T-cell (primary cell): ENCODE results near the gene KIFAP3. TPM values are rescaled to one million over a fixed set of nuclear protein-coding genes. Genes with fewer than 3 reads are reported as not detected.
"Not testable (repeated sequence)": the region's sequence is repeated elsewhere in the genome, so short reads cannot be mapped to it uniquely, and the experiment has no call there.

ENCODE experiments used
- ATAC-seq, 4 experiments: fragments of 200-7000 bp in 3 of 4; fragments of 150-1000 bp in 1 of 4; cut with Tn5 transposase; replicated peaks in 1 of 4; 1 replicate in 3 of 4; 2 replicates in 1 of 4; pipeline ENCODE4 v1.10.0; 2021; ENCODE audit warnings: moderate library complexity in 3 of 4, mild to moderate bottlenecking in 2 of 4, moderate number of reproducible peaks in 1 of 4
- CTCF ChIA-PET, 2 donors: fragments of 300-600 bp; sonication (Branson Sonifier 250); formaldehyde crosslinking; loops; one replicate each; lab custom pipeline; 2022; ENCODE audit warnings: antibody characterized with exemption in 2 of 2; lab: Charles Lee
- POLR2A ChIA-PET, 2 donors: fragments of 300-600 bp; sonication (Branson Sonifier 250); formaldehyde crosslinking; loops; one replicate each; lab custom pipeline; 2022; ENCODE audit warnings: antibody characterized with exemption in 2 of 2; lab: Charles Lee
- DNase-seq, 35 experiments: peaks; one replicate each; pipeline versions ENCODE4 v3.0.0 to v3.0.0-alpha.2; 2013 to 2023
- H3K27ac ChIP-seq: one replicate; pipeline ENCODE4 v1.5.1; 2013; ENCODE audit warnings: low read length
- H3K27me3 ChIP-seq, 2 experiments: replicated peaks in 1 of 2; 1 replicate in 1 of 2; 2 replicates in 1 of 2; pipeline versions ENCODE4 v1.6.1 to v1.7.0; 2013; ENCODE audit warnings: low read length in 1 of 2, mixed read lengths in 1 of 2; ENCODE audit not compliant: control insufficient read depth in 2 of 2, insufficient read depth in 2 of 2; ENCODE audit errors: extremely low read depth in 1 of 2
- H3K36me3 ChIP-seq, 2 donors: 1 replicate in 1 of 2; 2 replicates in 1 of 2; pipeline versions ENCODE4 v1.6.1 to v1.7.0; 2013; ENCODE audit warnings: low read length in 1 of 2; ENCODE audit not compliant: control insufficient read depth in 2 of 2, insufficient read depth in 1 of 2; ENCODE audit errors: extremely low read depth in 1 of 2
- H3K4me1 ChIP-seq, 2 experiments: 1 replicate in 1 of 2; 2 replicates in 1 of 2; pipeline versions ENCODE4 v1.6.1 to v1.7.0; 2013; ENCODE audit warnings: low read length in 2 of 2, mixed read lengths in 1 of 2; ENCODE audit not compliant: insufficient read depth in 2 of 2, control insufficient read depth in 1 of 2; ENCODE audit errors: extremely low read depth in 1 of 2
- H3K4me3 ChIP-seq, 2 donors: 1 replicate in 1 of 2; 2 replicates in 1 of 2; pipeline versions ENCODE4 v1.5.1 to v1.7.0; 2013; ENCODE audit warnings: mild to moderate bottlenecking in 2 of 2, low read length in 1 of 2, moderate library complexity in 1 of 2; ENCODE audit not compliant: control insufficient read depth in 1 of 2; ENCODE audit errors: extremely low read depth in 1 of 2
- H3K9me3 ChIP-seq: 2 replicates; pipeline ENCODE4 v1.7.0; 2013
- H3K27ac Mint-ChIP-seq, 2 donors: one replicate each; pipeline ENCODE4 v1.8.0; 2020 to 2021; ENCODE audit warnings: mild to moderate bottlenecking in 2 of 2, mixed read lengths in 2 of 2
- H3K27me3 Mint-ChIP-seq, 2 donors: one replicate each; pipeline ENCODE4 v1.8.0; 2021 to 2022; ENCODE audit warnings: mixed read lengths in 2 of 2
- H3K36me3 Mint-ChIP-seq: one replicate; pipeline ENCODE4 v1.8.0; 2021; ENCODE audit warnings: mixed read lengths
- H3K4me1 Mint-ChIP-seq, 3 donors: one replicate each; pipeline ENCODE4 v1.8.0; 2020 to 2022; ENCODE audit warnings: mixed read lengths in 3 of 3, mild to moderate bottlenecking in 1 of 3
- H3K4me3 Mint-ChIP-seq, 3 donors: one replicate each; pipeline ENCODE4 v1.8.0; 2020 to 2022; ENCODE audit warnings: mild to moderate bottlenecking in 3 of 3, mixed read lengths in 3 of 3, moderate library complexity in 3 of 3
- H3K9me3 Mint-ChIP-seq, 3 donors: one replicate each; pipeline ENCODE4 v1.8.0; 2020 to 2022; ENCODE audit warnings: mixed read lengths in 3 of 3
- WGBS: methylation state at CpG from one replicate; pipeline ENCODE4 v1.1.5; 2013; ENCODE audit warnings: missing lambda C conversion rate; ENCODE audit not compliant: insufficient coverage; 5-methylcytosine and 5-hydroxymethylcytosine counted together
- total RNA-seq, 35 experiments: library from RNA in 6 of 35; stranded (reverse) in 6 of 35; fragments of 120-200 nt in 1 of 35; gene quantifications; one replicate each; pipeline versions ENCODE4 v1.2.1 to v1.2.4 and lab custom pipeline; 2013 to 2026

KIFAP3 gene
- 10 to 100 TPM; 13.8 to 20.2 (median 16.6) TPM for total RNA-seq
- 28.4 TPM for total RNA-seq (2013)
- total RNA-seq (lab: John Stamatoyannopoulos, UW), result 19.3 to 52.2 (median 32.4) reads per million in 29 experiments

GRCh38 chr1:170074250-170075157 is at the start of gene KIFAP3:
Gene KIFAP3 (minus strand): TSS chr1:170074695. CDS start chr1:170074467, 228 bp downstream.
- under 1% methylated on average over 27 of the region's 39 CpGs for WGBS
- Mint-ChIP-seq H3K27ac (peak within 1 kb of the TSS; percentile 88 to 90), H3K9me3 (peaks cover 0 to 14% (median 6%) of the 10 kb centered on the region in 3 donors), H3K4me1 (peaks cover 51 to 60% (median 59%) of the 10 kb centered on the region in 3 donors), H3K4me3 (peak within 1 kb of the TSS; percentile 86 to 96 (median 92)), H3K36me3 (peaks cover 13% of the 10 kb centered on the region), H3K27me3 (peaks cover 0 to 2% of the 10 kb centered on the region in 2 donors)
- DNase-seq (peak; percentile 86 to 98 (median 93)), ATAC-seq (peak; percentile 91 to 97 (median 95))
- POLR2A ChIA-PET, result interaction anchor here (0.6 to 1.0 kb wide), 3 partner anchors 11 to 185 kb away, joined by 3 to 6 read pairs (median 3); partner anchors contain the start of gene SCYL3 (in 1 of the 2)
- Histone ChIP-seq H3K36me3 (no peaks in the 10 kb centered on the region), H3K4me3 (peak within 1 kb of the TSS; percentile 74 to 94), H3K4me1 (peaks cover 9 to 16% of the 10 kb centered on the region in 2 experiments), H3K27me3 (no peaks in the 10 kb centered on the region), H3K9me3 (no peaks in the 10 kb centered on the region), H3K27ac (peak within 1 kb of the TSS; percentile 74)
- CTCF ChIA-PET, result interaction anchor here (0.6 to 2.0 kb wide), 7 partner anchors 26 to 1239 kb away, joined by 3 to 7 read pairs (median 3); partner anchors contain the start of genes FMO4 (in 1 of the 2), GORAB (in 1 of the 2) and SCYL3 (in 1 of the 2)

- Mint-ChIP-seq H3K4me3 (no peak overlapping the region), H3K27me3 (peaks cover 0 to 6% of the 10 kb centered on the region in 2 donors), H3K4me1 (peaks cover 0 to 1% (median 0%) of the 10 kb centered on the region in 3 donors), H3K27ac (no peak overlapping the region), H3K36me3 (no peaks in the 10 kb centered on the region), H3K9me3 (peaks cover 3 to 9% (median 3%) of the 10 kb centered on the region in 3 donors)
- DNase-seq (no peak), ATAC-seq (no peak)
- no peaks in the 10 kb centered on the region for H3K27me3 ChIP-seq
- no peaks in the 10 kb centered on the region for H3K4me1 ChIP-seq
- H3K36me3 ChIP-seq, result no peaks in the 10 kb centered on the region
- no peaks in the 10 kb centered on the region for H3K9me3 ChIP-seq
- WGBS, result no CpG with 5 or more reads among the region's 6 CpGs
- CTCF ChIA-PET, result no interaction called here
- POLR2A ChIA-PET, result interaction anchor here in 1 of 2 donors (0.6 kb wide), 1 partner anchor 335 kb away, joined by 3 read pairs; no protein-coding TSS in a partner anchor
- H3K4me3 ChIP-seq, result no peak overlapping the region
- H3K27ac ChIP-seq, result no peak overlapping the region
Measured at GRCh38 chr1:170122366-170122765, 47.9 kb upstream of the KIFAP3 start.

GRCh38 chr1:170114906-170115305 is 40.4 kb upstream of the KIFAP3 start:
- Histone ChIP-seq H3K4me1 (no peaks in the 10 kb centered on the region), H3K36me3 (no peaks in the 10 kb centered on the region), H3K27ac (no peak overlapping the region), H3K4me3 (no peak overlapping the region), H3K9me3 (no peaks in the 10 kb centered on the region), H3K27me3 (peaks cover 0 to 13% of the 10 kb centered on the region in 2 experiments)
- WGBS, result no CpG with 5 or more reads among the region's 2 CpGs
- POLR2A ChIA-PET, result no interaction called here
- Mint-ChIP-seq H3K27me3 (peaks cover 25 to 26% of the 10 kb centered on the region in 2 donors), H3K4me3 (no peak overlapping the region), H3K27ac (no peak overlapping the region), H3K4me1 (no peaks in the 10 kb centered on the region), H3K9me3 (peaks cover 0 to 12% (median 7%) of the 10 kb centered on the region in 3 donors), H3K36me3 (no peaks in the 10 kb centered on the region)
- DNase-seq, result no peak
- no peak for ATAC-seq
- CTCF ChIA-PET, result no interaction called here

- not testable (repeated sequence) for H3K27ac Mint-ChIP-seq
- 50% methylated on average over 2 of the region's 8 CpGs for WGBS
Measured at GRCh38 chr1:170113140-170113539, 38.6 kb upstream of the KIFAP3 start.

GRCh38 chr1:170097449-170097948 is 23.0 kb upstream of the KIFAP3 start:
- Mint-ChIP-seq H3K9me3 (peaks cover 0 to 10% (median 2%) of the 10 kb centered on the region in 3 donors), H3K4me1 (no peaks in the 10 kb centered on the region), H3K27me3 (peaks cover 23 to 26% of the 10 kb centered on the region in 2 donors), H3K27ac (no peak overlapping the region), H3K4me3 (no peak overlapping the region), H3K36me3 (no peaks in the 10 kb centered on the region)
- no peaks in the 10 kb centered on the region for H3K4me1 ChIP-seq
- H3K27me3 ChIP-seq, result peaks cover 0 to 3% of the 10 kb centered on the region in 2 experiments
- ATAC-seq (no peak), DNase-seq (no peak)
- peaks cover 2% of the 10 kb centered on the region for H3K9me3 ChIP-seq
- H3K36me3 ChIP-seq, result no peaks in the 10 kb centered on the region
- H3K4me3 ChIP-seq, result no peak overlapping the region
- ChIA-PET CTCF (no interaction called here), POLR2A (no interaction called here)
- no peak overlapping the region for H3K27ac ChIP-seq
- WGBS, result 50% methylated on average over 1 of the region's 4 CpGs

More at GRCh38 chr1:170113140-170113539, 38.6 kb upstream of the KIFAP3 start:
- H3K36me3 Mint-ChIP-seq, H3K4me1 Mint-ChIP-seq, H3K4me1 ChIP-seq, CTCF ChIA-PET, POLR2A ChIA-PET, H3K9me3 ChIP-seq, H3K4me3 ChIP-seq, H3K4me3 Mint-ChIP-seq, H3K36me3 ChIP-seq, H3K27ac ChIP-seq, DNase-seq, ATAC-seq: not testable (repeated sequence)
- H3K9me3 Mint-ChIP-seq, result peaks cover 0 to 12% (median 7%) of the 10 kb centered on the region in 3 donors
- H3K27me3 Mint-ChIP-seq, result peaks cover 23 to 26% of the 10 kb centered on the region in 2 donors
- H3K27me3 ChIP-seq, result peaks cover 0 to 13% of the 10 kb centered on the region in 2 experiments

- peaks cover 0 to 2% of the 10 kb centered on the region in 2 experiments for H3K27me3 ChIP-seq
- Mint-ChIP-seq H3K4me3 (no peak overlapping the region), H3K4me1 (no peaks in the 10 kb centered on the region), H3K27me3 (peaks cover 23 to 26% of the 10 kb centered on the region in 2 donors), H3K9me3 (peaks cover 0 to 10% (median 2%) of the 10 kb centered on the region in 3 donors), H3K36me3 (no peaks in the 10 kb centered on the region), H3K27ac (no peak overlapping the region)
- H3K9me3 ChIP-seq, result peaks cover 2% of the 10 kb centered on the region
- no peak for DNase-seq
- no peak overlapping the region for H3K27ac ChIP-seq
- no peaks in the 10 kb centered on the region for H3K36me3 ChIP-seq
- ATAC-seq, result no peak
- H3K4me3 ChIP-seq, result no peak overlapping the region
- ChIA-PET CTCF (no interaction called here), POLR2A (no interaction called here)
- WGBS, result no CpG with 5 or more reads among the region's 4 CpGs
- H3K4me1 ChIP-seq, result no peaks in the 10 kb centered on the region
Measured at GRCh38 chr1:170096806-170097340, 22.4 kb upstream of the KIFAP3 start.
